GM19452 (cell line): ENCODE data around the gene PDE6C.
A peak's percentile ranks its signal among the peaks of the same experiment; 100 is the strongest.

Experiments
- ATAC-seq: cut with Tn5 transposase; IDR thresholded peaks from one replicate; pipeline ENCODE4 v1.9.1; 2021; ENCODE audit not compliant: unreplicated experiment

PDE6C gene

GRCh38 chr10:93701866-93702209 is 89.5 kb downstream of the PDE6C start:
- peak; percentile 13 for ATAC-seq

GRCh38 chr10:93702210-93703001 is 90.1 kb downstream of the PDE6C start, which contains the start of gene FRA10AC1:
FRA10AC1 (minus strand) TSS chr10:93702592; CDS start chr10:93700106, 2,486 bp downstream.
- peak; percentile 75 for ATAC-seq

- peak; percentile 2 for ATAC-seq
Measured at GRCh38 chr10:93703066-93703465, 90.7 kb downstream of the PDE6C start.

- no peak for ATAC-seq
Measured at GRCh38 chr10:93703841-93704240, 91.5 kb downstream of the PDE6C start.

- no peak for ATAC-seq
Measured at GRCh38 chr10:93704451-93704850, 92.1 kb downstream of the PDE6C start.

GRCh38 chr10:93707623-93708022 is 95.3 kb downstream of the PDE6C start:
- ATAC-seq = no peak

GRCh38 chr10:93710333-93710909 is 98.1 kb downstream of the PDE6C start:
- no peak for ATAC-seq

GRCh38 chr10:93711891-93712290 is 99.6 kb downstream of the PDE6C start:
- no peak for ATAC-seq

GRCh38 chr10:93712593-93712992 is 100.3 kb downstream of the PDE6C start:
- ATAC-seq = no peak

GRCh38 chr10:93715345-93715744 is 103.0 kb downstream of the PDE6C start:
- peak; percentile 89 for ATAC-seq
